Fibroblast of lung (primary cell): ENCODE data around the gene LEO1.

Experiments used
- CTCF ChIP-seq, 2 donors: IDR thresholded peaks in 1 of 2; conservative IDR thresholded peaks in 1 of 2; 1 replicate in 1 of 2; 2 replicates in 1 of 2; pipeline ENCODE4 v1.5.1; 2011 to 2012; ENCODE audit warnings: low read length in 2 of 2, control low read depth in 1 of 2, inconsistent platforms in 1 of 2, low read depth in 1 of 2, mild to moderate bottlenecking in 1 of 2
- EZH2 ChIP-seq: IDR thresholded peaks from 2 replicates; pipeline ENCODE4 v1.5.1; 2012; ENCODE audit warnings: low read length, control low read depth, mild to moderate bottlenecking; ENCODE audit errors: missing control alignments

- TF ChIP-seq CTCF (conservative IDR thresholded peaks at IDR 0.05 in 1 of 2, IDR thresholded peaks at IDR 0.05 in 1 of 2; ENCODE audit: low read depth in 1 of 2, low read length in 2 of 2), result no peak
- TF ChIP-seq EZH2, result no peak
These were observed 40.6 kb downstream of the LEO1 start for GRCh38 chr15:51931016-51931415.
